HG02642 (cell line): ENCODE results near the gene PDXDC1.
A peak's percentile ranks its signal among the peaks of the same experiment; 100 is the strongest.
"Not testable (repeated sequence)": the region's sequence is repeated elsewhere in the genome, so short reads cannot be mapped to it uniquely, and the experiment has no call there.

Experiments used
- ATAC-seq: cut with Tn5 transposase; IDR thresholded peaks from one replicate; pipeline ENCODE4 v1.9.1; 2021; ENCODE audit warnings: mild to moderate bottlenecking; ENCODE audit not compliant: unreplicated experiment, poor library complexity

Gene PDXDC1

GRCh38 chr16:14971621-14972228, 3.1 kb upstream of the PDXDC1 start:
- not testable (repeated sequence) for ATAC-seq

DNA sequence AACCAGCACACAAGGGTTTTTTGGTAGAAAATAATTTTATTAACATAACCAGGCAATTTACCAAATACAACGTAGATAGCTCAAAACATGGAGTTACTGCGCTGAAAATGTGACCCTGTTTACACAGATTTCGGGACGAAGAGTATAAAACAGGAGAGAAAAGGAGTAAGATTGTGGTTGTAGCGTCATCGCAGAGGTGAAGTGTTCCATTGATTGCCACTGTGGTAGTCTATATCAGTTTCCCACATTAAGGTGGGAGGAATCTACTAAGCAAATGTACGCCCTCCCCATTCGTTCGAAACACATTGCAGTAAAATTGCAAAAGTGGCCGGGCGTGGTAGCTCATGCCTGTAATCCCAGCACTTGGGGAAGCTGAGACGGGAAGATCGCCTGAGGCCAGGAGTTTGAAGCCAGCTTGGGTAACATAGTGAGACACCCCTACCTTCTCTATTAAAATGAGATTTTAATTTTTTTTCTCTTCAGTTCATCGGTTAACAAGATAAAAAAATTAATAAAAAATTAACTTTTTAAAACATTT, 972 bp upstream of the PDXDC1 start:
- not testable (repeated sequence) for ATAC-seq

GRCh38 chr16:14974331-14974655, 533 bp upstream of the PDXDC1 start:
- not testable (repeated sequence) for ATAC-seq

- ATAC-seq, result peak; percentile 14
Measured at GRCh38 chr16:14975418-14976194, 780 bp downstream of the PDXDC1 start.

GRCh38 chr16:14976971-14977736, 2.3 kb downstream of the PDXDC1 start:
- ATAC-seq, result not testable (repeated sequence)

DNA sequence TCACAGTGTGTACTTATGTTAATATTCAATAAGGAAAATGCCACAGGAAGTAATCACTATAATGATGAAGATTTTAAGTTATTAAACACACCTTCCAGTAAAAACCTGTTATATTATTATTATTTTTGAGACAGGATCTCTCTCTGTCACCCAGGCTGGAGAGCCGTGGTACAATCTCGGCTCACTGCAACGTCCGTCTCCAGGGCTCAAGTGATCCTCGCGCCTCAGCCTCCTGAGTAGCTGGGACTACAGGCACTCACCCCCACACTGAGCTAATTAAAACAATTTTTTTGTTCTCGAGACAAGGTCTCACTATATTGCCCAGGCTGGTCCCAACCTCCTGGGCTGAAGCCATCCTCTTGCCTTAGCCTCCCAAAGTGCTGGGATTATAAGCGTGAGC, 3.5 kb downstream of the PDXDC1 start:
- not testable (repeated sequence) for ATAC-seq

- not testable (repeated sequence) for ATAC-seq
Measured at GRCh38 chr16:14978908-14979307, 4.1 kb downstream of the PDXDC1 start.

- not testable (repeated sequence) for ATAC-seq
Measured at GRCh38 chr16:14981234-14981633, 6.4 kb downstream of the PDXDC1 start.

DNA sequence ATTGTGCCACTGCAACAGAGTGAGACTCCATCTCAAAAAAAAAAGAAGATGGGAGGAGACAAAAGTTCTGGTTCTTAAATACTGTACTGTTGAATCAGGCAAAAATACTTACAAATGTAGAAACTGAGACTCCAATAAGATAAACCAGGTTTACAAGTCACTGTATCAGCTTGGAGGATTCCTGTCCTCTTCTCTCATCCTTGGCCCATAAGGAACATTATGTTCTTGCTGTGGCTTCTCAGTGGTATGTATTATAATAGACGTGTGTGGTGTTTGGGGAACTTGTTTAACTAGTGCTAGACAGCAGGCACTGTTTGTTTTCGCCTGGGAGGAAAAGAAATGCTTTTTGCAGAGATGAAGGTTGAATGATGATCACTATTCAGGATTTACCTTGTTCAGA, 7.7 kb downstream of the PDXDC1 start:
- not testable (repeated sequence) for ATAC-seq

DNA sequence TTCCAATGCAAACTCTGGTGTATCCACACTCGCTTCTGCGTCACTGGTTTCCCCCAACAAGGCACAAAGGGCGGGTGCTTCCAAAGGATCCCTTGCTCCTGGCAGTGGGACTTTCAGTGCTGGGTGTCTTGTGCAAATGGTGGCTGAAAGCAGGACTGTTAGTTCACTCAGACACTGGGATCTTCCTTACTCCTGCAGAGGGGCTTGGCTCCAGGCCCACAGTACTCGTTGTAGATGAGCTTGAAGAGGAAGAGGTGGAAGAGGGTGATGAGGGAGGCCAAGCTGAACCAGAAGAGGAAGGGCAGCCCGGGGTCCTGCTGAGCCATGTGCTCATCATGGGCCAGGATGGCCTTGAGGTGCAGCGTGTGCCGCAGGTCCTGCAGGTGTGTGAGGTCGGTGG, 13.3 kb downstream of the PDXDC1 start:
- ATAC-seq, result not testable (repeated sequence)

DNA sequence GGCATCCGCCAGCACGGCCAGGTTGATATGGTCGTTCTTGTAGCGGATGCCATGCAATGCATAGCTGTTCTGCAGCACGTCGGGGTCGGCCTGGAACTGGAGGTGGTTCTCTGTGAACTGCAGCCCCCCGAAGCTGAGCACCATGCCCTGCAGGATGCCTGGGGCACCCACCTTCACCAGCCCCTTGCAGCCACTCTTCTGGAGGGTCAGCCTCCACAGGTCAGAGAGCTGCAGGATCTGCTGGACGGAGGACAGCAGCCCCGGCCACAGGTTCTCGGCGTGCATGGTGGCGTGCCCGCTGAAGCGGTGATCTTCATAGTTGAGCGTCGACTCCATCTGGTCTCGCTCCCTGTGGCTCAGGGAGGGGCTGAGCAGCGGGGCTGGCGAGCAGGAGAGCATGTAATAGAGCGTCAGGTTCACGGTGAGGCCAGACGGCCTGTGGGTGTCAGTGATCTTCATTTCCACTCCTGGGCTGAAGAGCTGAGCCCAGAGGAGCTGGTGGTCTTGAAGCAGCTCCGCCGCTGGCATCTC, 13.9 kb downstream of the PDXDC1 start:
- not testable (repeated sequence) for ATAC-seq

GRCh38 chr16:14989291-14990281, 14.8 kb downstream of the PDXDC1 start:
- not testable (repeated sequence) for ATAC-seq

GRCh38 chr16:14993277-14994151, 18.7 kb downstream of the PDXDC1 start:
- not testable (repeated sequence) for ATAC-seq

GRCh38 chr16:14996702-14997101, 21.9 kb downstream of the PDXDC1 start:
- ATAC-seq, result not testable (repeated sequence)

- not testable (repeated sequence) for ATAC-seq
Measured at GRCh38 chr16:14998300-14998699, 23.5 kb downstream of the PDXDC1 start.

DNA sequence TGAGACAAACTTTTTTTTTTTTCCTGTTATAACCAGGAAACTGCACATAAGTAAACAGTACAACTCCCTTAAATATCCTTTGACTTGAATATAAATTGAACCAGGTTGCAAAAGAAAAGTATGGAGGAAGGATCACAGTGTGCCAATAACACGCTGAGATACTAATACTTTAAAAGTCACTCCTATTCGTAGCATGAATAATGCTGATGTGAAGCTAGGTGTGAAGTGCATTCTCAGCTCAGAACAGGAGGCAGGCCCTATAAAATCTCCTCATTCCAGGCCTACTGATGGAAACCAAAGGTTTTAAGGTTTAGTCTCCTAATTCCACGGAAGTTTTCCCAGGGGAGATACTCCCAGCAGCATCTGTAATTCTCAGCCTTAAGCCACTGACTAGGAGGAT, 25.0 kb downstream of the PDXDC1 start:
- not testable (repeated sequence) for ATAC-seq

- ATAC-seq, result not testable (repeated sequence)
Measured at GRCh38 chr16:15002448-15002847, 27.6 kb downstream of the PDXDC1 start.

- ATAC-seq, result not testable (repeated sequence)
Measured at GRCh38 chr16:15005357-15006132, 30.7 kb downstream of the PDXDC1 start.
